Measurements from ENCODE around the gene DCD. TPM values are rescaled to one million over a fixed set of nuclear protein-coding genes. Genes with fewer than 3 reads are reported as not detected.
A peak's percentile ranks its signal among the peaks of the same experiment; 100 is the strongest.

The DCD gene
- total and polyA plus RNA-seq, 2 of the 8 experiments (the other 6 are each of a cell fraction or from before 2014, with no cell fraction given), result not detected

DNA sequence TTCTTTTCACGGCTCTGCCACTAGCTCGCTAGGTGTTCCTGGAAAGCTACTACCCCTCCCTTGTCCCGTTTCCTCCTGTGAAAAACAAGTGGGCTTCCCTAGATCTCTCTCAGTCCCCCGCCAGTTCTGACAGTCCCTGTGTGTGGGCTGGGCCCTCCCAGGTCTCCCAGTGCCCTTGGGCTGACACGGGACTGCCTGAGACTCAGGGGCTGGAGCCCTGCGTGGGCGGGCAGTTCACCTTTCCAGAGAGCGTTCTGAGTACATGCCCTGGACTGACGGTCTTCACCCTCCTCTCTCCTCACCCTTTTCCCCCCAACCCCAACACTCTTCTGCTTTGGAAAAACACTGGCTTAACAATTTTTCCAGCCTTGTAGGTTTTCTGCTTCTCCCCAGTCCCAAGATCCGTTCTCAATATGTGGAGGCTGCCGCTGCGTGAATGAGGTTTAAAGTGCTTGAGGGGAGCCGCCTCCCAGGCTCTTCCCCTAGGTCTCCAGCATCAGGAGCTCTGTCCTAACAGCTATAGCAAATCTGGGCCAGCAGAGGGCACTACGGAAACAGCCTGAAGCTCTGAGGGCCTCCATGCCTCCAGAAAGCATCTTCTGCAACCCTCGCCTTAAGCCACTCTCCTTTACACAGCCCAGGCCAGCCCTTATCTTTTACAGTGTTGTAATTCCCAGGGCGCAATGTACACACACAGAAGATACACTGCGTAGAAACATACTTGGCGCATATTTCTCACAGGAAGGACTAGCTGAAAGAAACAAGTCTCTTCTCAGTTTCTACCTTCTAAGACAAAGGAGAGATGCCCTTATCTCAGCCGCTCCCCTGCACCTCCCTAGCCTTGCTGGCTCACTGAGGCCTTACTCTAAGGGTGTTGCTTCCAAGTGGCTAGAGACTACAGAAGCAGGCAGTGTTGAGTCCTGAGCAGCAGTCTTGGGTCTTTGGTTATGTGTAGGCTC is 10.4 kb upstream of the DCD start (continued):
- peak; percentile 76 to 95 (median 88) for TF ChIP-seq CTCF (IDR thresholded peaks at IDR 0.05; ENCODE audit: control extremely low read depth in 1 of 3, insufficient read depth in 1 of 3, low read depth in 1 of 3, low read length in 3 of 3)
- no peak for TF ChIP-seq SAP30 (IDR thresholded peaks at IDR 0.05; ENCODE audit: insufficient read depth, insufficient replicate concordance, low read length)
- no peak for TF ChIP-seq CREB1 (IDR thresholded peaks at IDR 0.05)
- peak; percentile 67; the same call in 1 of the 2 replicates for TF ChIP-seq EGR1 (IDR thresholded peaks at IDR 0.05; ENCODE audit: borderline replicate concordance, low read depth, low read length)
- TF ChIP-seq CHD2 (IDR thresholded peaks at IDR 0.05; ENCODE audit: low read length), result no peak
- TF ChIP-seq KDM5A (IDR thresholded peaks at IDR 0.05; ENCODE audit: low read length), result no peak
- no peak for TF ChIP-seq USF2 (IDR thresholded peaks at IDR 0.05; ENCODE audit: low read length)
- TF ChIP-seq JUND (IDR thresholded peaks at IDR 0.05; ENCODE audit: low read length), result no peak
- TF ChIP-seq SIRT6 (IDR thresholded peaks at IDR 0.05; ENCODE audit: low read length), result no peak
- TF ChIP-seq, protein P1, sequence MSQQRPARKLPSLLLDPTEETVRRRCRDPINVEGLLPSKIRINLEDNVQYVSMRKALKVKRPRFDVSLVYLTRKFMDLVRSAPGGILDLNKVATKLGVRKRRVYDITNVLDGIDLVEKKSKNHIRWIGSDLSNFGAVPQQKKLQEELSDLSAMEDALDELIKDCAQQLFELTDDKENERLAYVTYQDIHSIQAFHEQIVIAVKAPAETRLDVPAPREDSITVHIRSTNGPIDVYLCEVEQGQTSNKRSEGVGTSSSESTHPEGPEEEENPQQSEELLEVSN (IDR thresholded peaks at IDR 0.05), result no peak
- no peak for TF ChIP-seq MAFK (IDR thresholded peaks at IDR 0.05; ENCODE audit: low read depth, low read length)
- TF ChIP-seq RFX5 (IDR thresholded peaks at IDR 0.05; ENCODE audit: borderline replicate concordance, low read depth, low read length), result no peak
- TF ChIP-seq CTBP2 (IDR thresholded peaks at IDR 0.05; ENCODE audit: borderline replicate concordance, insufficient read depth, insufficient read length, low read length), result no peak
- TF ChIP-seq GABPA (IDR thresholded peaks at IDR 0.05; ENCODE audit: borderline replicate concordance, insufficient read depth, low read length), result no peak; the same call in 1 of the 2 replicates
- no peak for TF ChIP-seq NANOG (IDR thresholded peaks at IDR 0.05; ENCODE audit: insufficient read depth, low read depth, low read length, poor library complexity, severe bottlenecking)
- TF ChIP-seq BRCA1 (IDR thresholded peaks at IDR 0.05; ENCODE audit: low read depth, low read length), result no peak
- TF ChIP-seq SP4 (IDR thresholded peaks at IDR 0.05; ENCODE audit: low read length), result no peak
- no peak for TF ChIP-seq SIX5 (IDR thresholded peaks at IDR 0.05; ENCODE audit: low read depth, low read length)
- no peak for TF ChIP-seq BACH1 (IDR thresholded peaks at IDR 0.05; ENCODE audit: low read length)
- no peak for TF ChIP-seq TCF12 (IDR thresholded peaks at IDR 0.05; ENCODE audit: low read depth, low read length)
